Measurements from ENCODE around the gene DND1.
"Not testable (repeated sequence)": the region's sequence is repeated elsewhere in the genome, so short reads cannot be mapped to it uniquely, and the experiment has no call there.

- TF ChIP-seq CTCF, POLR2A (IDR thresholded peaks at IDR 0.05): not testable (repeated sequence)
Measured at GRCh38 chr5:140623061-140623460, 50.3 kb downstream of the DND1 start.
